Esophagus squamous epithelium (tissue), 5 donors: ENCODE results near the gene BNIP3. TPM values are rescaled to one million over a fixed set of nuclear protein-coding genes. Genes with fewer than 3 reads are reported as not detected.

Experiments
- DNase-seq: peaks from one replicate; lab custom pipeline; 2025; lab: John Stamatoyannopoulos, UW
- H3K27ac ChIP-seq, 4 donors: fragments of 200-600 bp; sonication (generic); one replicate each; pipeline ENCODE4 v1.5.1; 2016 to 2019; ENCODE audit warnings: mild to moderate bottlenecking in 1 of 4
- H3K27me3 ChIP-seq, 4 donors: fragments of 200-600 bp; sonication (generic); 1 replicate in 3 of 4; 2 replicates in 1 of 4; pipeline versions ENCODE4 v1.5.1 to v1.6.0; 2017 to 2021; ENCODE audit warnings: antibody characterized with exemption in 1 of 4
- H3K36me3 ChIP-seq, 3 donors: fragments of 200-600 bp; sonication (generic); one replicate each; pipeline ENCODE4 v1.5.1; 2016 to 2019
- H3K4me1 ChIP-seq, 3 donors: fragments of 200-600 bp; sonication (generic); one replicate each; pipeline ENCODE4 v1.5.1; 2017 to 2019
- H3K4me3 ChIP-seq, 4 donors: fragments of 200-600 bp; sonication (generic); 1 replicate in 3 of 4; 2 replicates in 1 of 4; pipeline ENCODE4 v1.5.1; 2016 to 2019; ENCODE audit warnings: mild to moderate bottlenecking in 2 of 4, moderate library complexity in 1 of 4
- H3K9me3 ChIP-seq, 3 donors: fragments of 200-600 bp; sonication (generic); one replicate each; pipeline ENCODE4 v1.5.1; 2016 to 2019
- POLR2A ChIP-seq, 4 donors: fragments of 450-650 bp; IDR thresholded peaks; one replicate each; pipeline ENCODE4 v1.6.1; 2017; ENCODE audit warnings: antibody characterized with exemption in 4 of 4, mild to moderate bottlenecking in 4 of 4, moderate library complexity in 3 of 4
- WGBS, 2 donors: methylation state at CpG; one replicate each; pipeline ENCODE4 v1.1.5; 2018; 5-methylcytosine and 5-hydroxymethylcytosine counted together
- intact Hi-C: fragments of 100-400 bp; cut with DNase I; formaldehyde crosslinking; loops from one replicate; pipeline ENCODE4 v1.15.0; 2022
- total RNA-seq, 4 donors: library from RNA; depleted of rRNA; stranded (reverse); fragments of >200 nt; gene quantifications; one replicate each; pipeline ENCODE4 v1.1.0, GENCODE V29; 2016
- TF ChIP-seq, protein P1 (sequence below), 6 experiments: fragments of 450-650 bp in 4 of 6; fragments of 200-600 bp in 2 of 6; sonication (generic) in 2 of 6; IDR thresholded peaks; one replicate each; pipeline ENCODE4 v1.5.1; 2016 to 2019; ENCODE audit warnings: antibody characterized with exemption in 6 of 6, mild to moderate bottlenecking in 4 of 6, moderate library complexity in 4 of 6
- donor health status: DM: yes; HTN: yes; CAD: no.

The BNIP3 gene
- total RNA-seq, 4 donors from 2014 or later, result 35.2 to 83.8 (median 73.9) TPM

DNA sequence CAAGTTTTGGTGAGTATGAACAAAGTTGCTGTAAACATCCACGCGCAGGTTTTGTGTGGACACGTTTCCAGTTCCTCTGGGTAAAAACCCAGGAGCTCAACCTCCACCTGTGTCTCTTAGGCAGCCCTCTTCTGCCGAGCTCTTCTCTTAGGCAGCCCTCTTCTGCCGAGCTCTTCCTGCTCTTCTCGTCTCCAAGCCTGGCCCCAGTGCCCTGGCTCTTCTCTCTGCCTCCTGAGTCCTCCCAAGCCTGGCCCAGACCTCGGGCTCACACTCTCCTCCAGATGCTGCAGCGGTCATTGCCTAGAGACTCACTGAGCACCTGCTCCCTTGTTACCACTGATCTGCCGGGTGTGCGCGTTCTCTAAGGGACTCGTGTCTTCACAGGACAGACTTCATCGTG lies 38.7 kb upstream of the BNIP3 start:
- H3K27me3 ChIP-seq, result peaks cover 0 to 36% (median 0%) of the 10 kb centered on the region in 4 donors
- TF ChIP-seq, protein P1, sequence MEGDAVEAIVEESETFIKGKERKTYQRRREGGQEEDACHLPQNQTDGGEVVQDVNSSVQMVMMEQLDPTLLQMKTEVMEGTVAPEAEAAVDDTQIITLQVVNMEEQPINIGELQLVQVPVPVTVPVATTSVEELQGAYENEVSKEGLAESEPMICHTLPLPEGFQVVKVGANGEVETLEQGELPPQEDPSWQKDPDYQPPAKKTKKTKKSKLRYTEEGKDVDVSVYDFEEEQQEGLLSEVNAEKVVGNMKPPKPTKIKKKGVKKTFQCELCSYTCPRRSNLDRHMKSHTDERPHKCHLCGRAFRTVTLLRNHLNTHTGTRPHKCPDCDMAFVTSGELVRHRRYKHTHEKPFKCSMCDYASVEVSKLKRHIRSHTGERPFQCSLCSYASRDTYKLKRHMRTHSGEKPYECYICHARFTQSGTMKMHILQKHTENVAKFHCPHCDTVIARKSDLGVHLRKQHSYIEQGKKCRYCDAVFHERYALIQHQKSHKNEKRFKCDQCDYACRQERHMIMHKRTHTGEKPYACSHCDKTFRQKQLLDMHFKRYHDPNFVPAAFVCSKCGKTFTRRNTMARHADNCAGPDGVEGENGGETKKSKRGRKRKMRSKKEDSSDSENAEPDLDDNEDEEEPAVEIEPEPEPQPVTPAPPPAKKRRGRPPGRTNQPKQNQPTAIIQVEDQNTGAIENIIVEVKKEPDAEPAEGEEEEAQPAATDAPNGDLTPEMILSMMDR (IDR thresholded peaks at IDR 0.05), result no peak
- no peak for TF ChIP-seq POLR2A (IDR thresholded peaks at IDR 0.05)
- H3K4me3 ChIP-seq, result no peak overlapping the region
- no peak for DNase-seq
- H3K27ac ChIP-seq, result no peak overlapping the region
- H3K9me3 ChIP-seq, result no peaks in the 10 kb centered on the region
- WGBS, 2 donors, result 76 to 84% methylated on average over 11 to 13 of the region's 13 CpGs
- peaks cover 0 to 22% (median 8%) of the 10 kb centered on the region in 3 donors for H3K4me1 ChIP-seq
- no peaks in the 10 kb centered on the region for H3K36me3 ChIP-seq
- intact Hi-C loops, result loop anchor here (5.0 kb wide), 1 partner anchor 138 kb away; no protein-coding TSS in a partner anchor

DNA sequence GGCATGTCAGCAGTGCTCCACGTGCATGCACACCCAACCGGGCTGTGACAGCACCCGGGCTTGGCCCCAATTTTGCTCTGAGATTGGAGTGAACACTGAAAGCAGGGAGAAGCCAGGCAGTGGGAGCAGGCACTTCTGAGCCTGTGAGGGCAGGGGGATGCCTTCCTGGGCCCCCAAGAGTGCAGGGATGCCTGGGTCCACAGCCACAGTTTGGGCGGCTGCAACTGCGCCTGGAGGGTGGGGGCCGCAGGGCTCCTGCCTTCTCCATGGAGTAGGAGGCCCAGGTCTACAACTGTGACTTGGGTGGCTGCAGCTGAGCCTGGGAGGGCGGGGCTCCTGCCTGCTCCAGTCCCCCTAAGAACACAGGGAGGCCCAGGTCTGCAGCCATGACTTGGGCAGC lies 37.6 kb upstream of the BNIP3 start:
- H3K27me3 ChIP-seq, result peaks cover 0 to 25% (median 0%) of the 10 kb centered on the region in 4 donors
- WGBS, 2 donors, result no CpG with 5 or more reads among the region's 7 CpGs
- H3K27ac ChIP-seq, result no peak overlapping the region
- intact Hi-C loops, result no loop called here
- no peak for DNase-seq
- no peaks in the 10 kb centered on the region for H3K36me3 ChIP-seq
- no peaks in the 10 kb centered on the region for H3K9me3 ChIP-seq
- no peak for TF ChIP-seq POLR2A (IDR thresholded peaks at IDR 0.05)
- TF ChIP-seq, protein P1 (IDR thresholded peaks at IDR 0.05), result no peak
- peaks cover 0 to 23% (median 8%) of the 10 kb centered on the region in 3 donors for H3K4me1 ChIP-seq
- no peak overlapping the region for H3K4me3 ChIP-seq

DNA sequence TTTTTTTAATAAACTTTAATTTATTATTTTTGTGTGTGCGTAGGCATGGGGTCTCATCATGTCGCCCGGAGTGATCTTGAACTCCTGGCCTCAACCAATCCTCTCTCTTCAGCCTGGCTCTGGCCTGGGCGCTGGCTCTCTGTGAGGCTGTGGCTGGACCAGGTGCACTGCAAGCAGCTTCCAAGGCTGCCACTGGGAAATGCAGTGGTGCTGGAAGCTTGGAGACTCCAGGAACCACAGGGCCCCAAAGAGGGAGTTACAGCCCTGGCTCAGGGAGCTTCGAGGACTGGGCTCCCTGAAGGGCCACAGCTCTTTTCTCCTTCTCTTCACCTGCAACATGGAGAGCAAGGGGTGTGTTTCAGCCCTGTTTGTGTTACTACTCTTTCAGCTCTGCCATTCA lies 36.7 kb upstream of the BNIP3 start:
- H3K27me3 ChIP-seq, result peaks cover 0 to 16% (median 0%) of the 10 kb centered on the region in 4 donors
- no peak for DNase-seq
- TF ChIP-seq, protein P1 (IDR thresholded peaks at IDR 0.05), result no peak
- no peak for TF ChIP-seq POLR2A (IDR thresholded peaks at IDR 0.05)
- no peaks in the 10 kb centered on the region for H3K36me3 ChIP-seq
- intact Hi-C loops, result no loop called here
- WGBS, 2 donors, result 70 to 72% methylated on average over 4 to 5 of the region's 5 CpGs
- no peaks in the 10 kb centered on the region for H3K9me3 ChIP-seq
- no peak overlapping the region for H3K27ac ChIP-seq
- H3K4me1 ChIP-seq, result peaks cover 0 to 18% (median 5%) of the 10 kb centered on the region in 3 donors
- no peak overlapping the region for H3K4me3 ChIP-seq

DNA sequence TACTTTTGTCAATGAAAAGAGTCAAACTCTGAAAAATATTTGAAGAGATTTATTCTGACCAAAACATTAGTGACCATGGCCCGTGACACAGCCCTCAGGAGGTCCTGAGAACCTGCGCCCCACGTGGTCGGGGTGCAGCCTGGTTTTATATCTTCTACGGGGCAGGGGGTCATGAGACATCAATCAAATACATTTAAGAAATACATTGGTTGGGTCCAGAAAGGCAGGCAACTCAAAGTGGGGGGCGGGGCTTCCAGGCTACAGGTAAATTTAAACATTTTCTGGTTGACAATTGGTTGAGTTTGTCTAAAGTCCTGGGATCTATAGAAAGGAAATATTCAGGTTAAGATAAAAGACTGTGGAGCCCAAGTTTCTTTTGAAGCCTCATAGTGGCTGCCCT lies 34.8 kb upstream of the BNIP3 start:
- Histone ChIP-seq H3K4me3 (no peak overlapping the region), H3K27ac (no peak overlapping the region), H3K4me1 (peaks cover 0 to 10% (median 0%) of the 10 kb centered on the region in 3 donors), H3K27me3 (peaks cover 0 to 1% (median 0%) of the 10 kb centered on the region in 4 donors), H3K9me3 (no peaks in the 10 kb centered on the region), H3K36me3 (no peaks in the 10 kb centered on the region)
- no peak for TF ChIP-seq POLR2A (IDR thresholded peaks at IDR 0.05)
- TF ChIP-seq, protein P1 (IDR thresholded peaks at IDR 0.05), result no peak
- WGBS, 2 donors, result 74 to 82% methylated on average over 6 of the region's 6 CpGs
- intact Hi-C loops, result no loop called here
- DNase-seq, result no peak

DNA sequence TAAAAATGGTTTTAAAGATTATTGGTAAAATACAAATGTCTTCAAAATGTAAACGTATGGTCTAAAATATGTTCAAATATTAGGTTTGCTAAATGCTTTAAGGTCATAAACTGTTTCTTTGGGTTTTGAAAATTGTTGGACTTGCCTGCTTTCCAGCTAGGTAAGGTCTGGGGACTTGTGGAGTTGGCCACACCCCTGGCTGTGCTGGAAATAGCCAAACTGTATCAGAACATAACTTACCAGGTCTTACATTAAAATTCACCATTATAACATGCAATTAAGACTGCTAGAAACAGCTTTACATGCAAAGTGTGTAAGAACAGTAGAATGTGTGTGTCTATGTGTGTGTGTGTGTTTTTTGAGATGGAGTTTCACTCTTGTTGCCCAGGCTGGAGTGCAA lies 29.7 kb upstream of the BNIP3 start:
- WGBS, 2 donors, result 76 to 80% methylated on average over 1 of the region's 1 CpG
- DNase-seq, result no peak
- no peak overlapping the region for H3K27ac ChIP-seq
- intact Hi-C loops, result no loop called here
- H3K4me1 ChIP-seq, result peaks cover 0 to 10% (median 0%) of the 10 kb centered on the region in 3 donors
- no peak for TF ChIP-seq POLR2A (IDR thresholded peaks at IDR 0.05)
- TF ChIP-seq, protein P1 (IDR thresholded peaks at IDR 0.05), result no peak
- no peak overlapping the region for H3K4me3 ChIP-seq
- peaks cover 0 to 23% (median 0%) of the 10 kb centered on the region in 4 donors for H3K27me3 ChIP-seq
- H3K9me3 ChIP-seq, result no peaks in the 10 kb centered on the region
- H3K36me3 ChIP-seq, result no peaks in the 10 kb centered on the region
